Memory B cell (primary cell): ENCODE data around the gene TCN2.

Experiments
- ATAC-seq: fragments of 150-1000 bp; cut with Tn5 transposase; 2 replicates; pipeline ENCODE4 v1.10.0; 2021; ENCODE audit warnings: low read depth, mild to moderate bottlenecking, moderate library complexity
- DNase-seq, 2 donors: peaks; one replicate each; pipeline ENCODE4 v3.0.0; 2022; ENCODE audit warnings: low spot score in 2 of 2
- H3K27ac Mint-ChIP-seq: one replicate; pipeline ENCODE4 v1.8.0; 2022; ENCODE audit warnings: mild to moderate bottlenecking, moderate library complexity, mixed read lengths
- H3K27me3 Mint-ChIP-seq: one replicate; pipeline ENCODE4 v1.8.0; 2022; ENCODE audit warnings: mixed read lengths
- H3K36me3 Mint-ChIP-seq: one replicate; pipeline ENCODE4 v1.8.0; 2022; ENCODE audit warnings: mild to moderate bottlenecking, mixed read lengths
- H3K4me1 Mint-ChIP-seq: one replicate; pipeline ENCODE4 v1.8.0; 2022; ENCODE audit warnings: mixed read lengths
- H3K4me3 Mint-ChIP-seq: one replicate; pipeline ENCODE4 v1.8.0; 2022; ENCODE audit warnings: mild to moderate bottlenecking, moderate library complexity, mixed read lengths
- H3K9me3 Mint-ChIP-seq: one replicate; pipeline ENCODE4 v1.8.0; 2022; ENCODE audit warnings: mixed read lengths

TCN2 gene

GRCh38 chr22:30572210-30572609 lies 34.8 kb upstream of the TCN2 start:
- no peaks in the 10 kb centered on the region for H3K4me1 Mint-ChIP-seq
- H3K4me3 Mint-ChIP-seq: no peak overlapping the region
- no peaks in the 10 kb centered on the region for H3K9me3 Mint-ChIP-seq
- H3K36me3 Mint-ChIP-seq: peaks cover 16% of the 10 kb centered on the region
- peaks cover 10% of the 10 kb centered on the region for H3K27me3 Mint-ChIP-seq
- DNase-seq (no peak), ATAC-seq (no peak)
- no peak overlapping the region for H3K27ac Mint-ChIP-seq

GRCh38 chr22:30572840-30573593 lies 34.0 kb upstream of the TCN2 start:
- Mint-ChIP-seq H3K27ac (no peak overlapping the region), H3K9me3 (no peaks in the 10 kb centered on the region), H3K27me3 (peaks cover 10% of the 10 kb centered on the region), H3K4me3 (no peak overlapping the region), H3K36me3 (peaks cover 22% of the 10 kb centered on the region), H3K4me1 (no peaks in the 10 kb centered on the region)
- no peak for DNase-seq
- no peak for ATAC-seq

GRCh38 chr22:30573594-30574094 lies 33.3 kb upstream of the TCN2 start:
- Mint-ChIP-seq H3K36me3 (peaks cover 22% of the 10 kb centered on the region), H3K27me3 (peaks cover 6% of the 10 kb centered on the region), H3K4me3 (no peak overlapping the region), H3K4me1 (no peaks in the 10 kb centered on the region), H3K9me3 (no peaks in the 10 kb centered on the region), H3K27ac (no peak overlapping the region)
- ATAC-seq (no peak), DNase-seq (no peak)

- ATAC-seq (no peak), DNase-seq (no peak)
- Mint-ChIP-seq H3K36me3 (peaks cover 29% of the 10 kb centered on the region), H3K4me3 (peak within 1 kb of the TSS; percentile 28), H3K27me3 (peaks cover 2% of the 10 kb centered on the region), H3K4me1 (no peaks in the 10 kb centered on the region), H3K9me3 (no peaks in the 10 kb centered on the region), H3K27ac (no peak within 1 kb of the TSS)
Observed at GRCh38 chr22:30574095-30574981, 32.6 kb upstream of the TCN2 start, which contains the start of gene GAL3ST1. TSS of gene GAL3ST1 (minus strand) at chr22:30574665. CDS start at chr22:30557392, 17,273 bp downstream.

- DNase-seq: no peak
- H3K9me3 Mint-ChIP-seq: no peaks in the 10 kb centered on the region
- no peak overlapping the region for H3K27ac Mint-ChIP-seq
- H3K4me3 Mint-ChIP-seq: peak overlapping the region; percentile 28
- H3K36me3 Mint-ChIP-seq: peaks cover 36% of the 10 kb centered on the region
- H3K4me1 Mint-ChIP-seq: no peaks in the 10 kb centered on the region
- H3K27me3 Mint-ChIP-seq: peaks cover 2% of the 10 kb centered on the region
- ATAC-seq: no peak
Observed at GRCh38 chr22:30574997-30575671, 31.8 kb upstream of the TCN2 start.

GRCh38 chr22:30575859-30576258 lies 31.1 kb upstream of the TCN2 start:
- H3K36me3 Mint-ChIP-seq: peaks cover 42% of the 10 kb centered on the region
- no peak overlapping the region for H3K27ac Mint-ChIP-seq
- H3K4me1 Mint-ChIP-seq: no peaks in the 10 kb centered on the region
- ATAC-seq (no peak), DNase-seq (no peak)
- H3K4me3 Mint-ChIP-seq: no peak overlapping the region
- H3K9me3 Mint-ChIP-seq: no peaks in the 10 kb centered on the region
- peaks cover 2% of the 10 kb centered on the region for H3K27me3 Mint-ChIP-seq

GRCh38 chr22:30578481-30578880 lies 28.5 kb upstream of the TCN2 start:
- peaks cover 57% of the 10 kb centered on the region for H3K36me3 Mint-ChIP-seq
- no peak for DNase-seq
- H3K9me3 Mint-ChIP-seq: no peaks in the 10 kb centered on the region
- H3K27me3 Mint-ChIP-seq: no peaks in the 10 kb centered on the region
- ATAC-seq: no peak
- H3K4me3 Mint-ChIP-seq: no peak overlapping the region
- no peak overlapping the region for H3K27ac Mint-ChIP-seq
- H3K4me1 Mint-ChIP-seq: no peaks in the 10 kb centered on the region

- Mint-ChIP-seq H3K36me3 (peaks cover 58% of the 10 kb centered on the region), H3K27me3 (no peaks in the 10 kb centered on the region), H3K9me3 (no peaks in the 10 kb centered on the region), H3K4me1 (no peaks in the 10 kb centered on the region), H3K27ac (no peak overlapping the region), H3K4me3 (no peak overlapping the region)
- DNase-seq (no peak), ATAC-seq (no peak)
Observed at GRCh38 chr22:30580896-30581295, 26.1 kb upstream of the TCN2 start.

GRCh38 chr22:30582051-30582450 lies 24.9 kb upstream of the TCN2 start:
- Mint-ChIP-seq H3K27ac (no peak overlapping the region), H3K4me3 (no peak overlapping the region), H3K27me3 (no peaks in the 10 kb centered on the region), H3K4me1 (no peaks in the 10 kb centered on the region), H3K36me3 (peaks cover 57% of the 10 kb centered on the region), H3K9me3 (no peaks in the 10 kb centered on the region)
- ATAC-seq: no peak
- no peak for DNase-seq

GRCh38 chr22:30582788-30583545 lies 24.0 kb upstream of the TCN2 start:
- Mint-ChIP-seq H3K4me3 (no peak overlapping the region), H3K36me3 (peaks cover 57% of the 10 kb centered on the region), H3K27ac (no peak overlapping the region), H3K27me3 (no peaks in the 10 kb centered on the region), H3K4me1 (no peaks in the 10 kb centered on the region), H3K9me3 (no peaks in the 10 kb centered on the region)
- DNase-seq: no peak
- no peak for ATAC-seq

GRCh38 chr22:30584441-30584840 lies 22.5 kb upstream of the TCN2 start:
- H3K4me3 Mint-ChIP-seq: no peak overlapping the region
- no peaks in the 10 kb centered on the region for H3K9me3 Mint-ChIP-seq
- H3K27me3 Mint-ChIP-seq: no peaks in the 10 kb centered on the region
- no peaks in the 10 kb centered on the region for H3K4me1 Mint-ChIP-seq
- ATAC-seq: no peak
- no peak overlapping the region for H3K27ac Mint-ChIP-seq
- H3K36me3 Mint-ChIP-seq: peaks cover 54% of the 10 kb centered on the region
- no peak for DNase-seq

GRCh38 chr22:30586414-30586813 lies 20.6 kb upstream of the TCN2 start:
- Mint-ChIP-seq H3K27me3 (no peaks in the 10 kb centered on the region), H3K4me3 (no peak overlapping the region), H3K36me3 (peaks cover 38% of the 10 kb centered on the region), H3K27ac (no peak overlapping the region), H3K4me1 (no peaks in the 10 kb centered on the region), H3K9me3 (no peaks in the 10 kb centered on the region)
- DNase-seq (no peak), ATAC-seq (no peak)

GRCh38 chr22:30591191-30591587 lies 15.8 kb upstream of the TCN2 start:
- DNase-seq (no peak), ATAC-seq (no peak)
- H3K4me1 Mint-ChIP-seq: no peaks in the 10 kb centered on the region
- H3K27ac Mint-ChIP-seq: no peak overlapping the region
- H3K9me3 Mint-ChIP-seq: no peaks in the 10 kb centered on the region
- H3K4me3 Mint-ChIP-seq: no peak overlapping the region
- no peaks in the 10 kb centered on the region for H3K27me3 Mint-ChIP-seq
- peaks cover 21% of the 10 kb centered on the region for H3K36me3 Mint-ChIP-seq
